ENCODE measurements around the gene IL1RL2. TPM values are rescaled to one million over a fixed set of nuclear protein-coding genes. Genes with fewer than 3 reads are reported as not detected.

The IL1RL2 gene
- total RNA-seq, 2 donors from 2014 or later, result 1.1 to 1.2 TPM

DNA sequence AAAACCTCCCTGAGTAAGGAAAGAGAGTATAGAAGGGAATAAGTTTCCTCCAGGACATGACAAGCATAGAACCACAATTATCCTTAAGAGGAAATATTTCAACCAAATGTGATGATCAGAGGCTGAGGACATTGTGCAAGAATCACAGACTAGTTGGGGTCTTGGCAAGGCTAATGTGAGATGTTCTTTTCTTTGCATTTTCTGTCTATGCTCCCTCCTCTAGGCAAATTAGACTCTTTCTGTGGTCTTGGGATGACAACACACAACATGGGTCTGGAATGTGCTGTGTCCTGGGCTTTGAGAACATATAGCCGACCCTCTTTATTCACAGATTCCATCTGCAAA, 92.5 kb downstream of the IL1RL2 start:
- intact Hi-C loops (cut with DNase I, micrococcal nuclease), result no loop called here
- DNase-seq (no peak), ATAC-seq (no peak)

DNA sequence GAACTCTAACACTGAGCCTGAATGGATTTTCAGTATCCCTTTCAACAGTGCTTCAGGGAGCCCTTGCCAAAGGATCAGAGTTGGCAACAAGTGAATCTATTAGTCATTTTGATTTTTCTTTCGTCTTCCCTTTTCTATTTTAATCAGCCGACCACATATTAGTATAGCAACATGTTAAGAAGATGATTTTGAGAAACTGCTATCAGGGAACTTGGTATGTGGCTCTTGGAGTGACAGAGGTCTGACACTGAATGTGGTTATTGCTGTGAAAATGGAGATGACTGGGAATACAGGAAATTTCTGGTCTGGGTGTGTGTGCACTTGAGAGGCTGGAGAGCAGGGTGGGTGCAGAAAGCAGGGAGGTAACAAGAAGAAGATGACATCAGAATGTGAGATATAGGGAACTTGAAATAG, 95.9 kb downstream of the IL1RL2 start:
- DNase-seq (no peak), ATAC-seq (no peak)
- intact Hi-C loops (cut with DNase I, micrococcal nuclease), result no loop called here

DNA sequence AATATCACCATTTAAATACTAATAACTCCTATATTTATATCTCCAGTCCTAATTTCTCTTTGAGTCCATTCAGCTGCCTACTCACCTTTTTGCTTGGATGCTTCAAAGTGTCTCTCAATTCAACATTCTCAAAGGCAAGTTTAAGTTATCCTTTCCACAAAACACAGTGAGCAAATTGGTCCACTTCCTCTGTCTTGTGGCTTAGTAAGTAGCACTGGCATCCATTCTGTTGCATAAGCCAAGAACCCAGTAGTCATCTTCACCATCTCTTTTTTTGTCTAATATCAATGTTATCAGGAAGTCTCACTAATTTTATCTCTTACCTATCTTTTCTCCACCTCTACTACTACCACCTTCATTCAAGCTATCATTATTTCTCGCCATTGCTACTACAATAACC, 97.2 kb downstream of the IL1RL2 start:
- ATAC-seq (no peak), DNase-seq (no peak)
- intact Hi-C loops (cut with DNase I, micrococcal nuclease), result no loop called here

DNA sequence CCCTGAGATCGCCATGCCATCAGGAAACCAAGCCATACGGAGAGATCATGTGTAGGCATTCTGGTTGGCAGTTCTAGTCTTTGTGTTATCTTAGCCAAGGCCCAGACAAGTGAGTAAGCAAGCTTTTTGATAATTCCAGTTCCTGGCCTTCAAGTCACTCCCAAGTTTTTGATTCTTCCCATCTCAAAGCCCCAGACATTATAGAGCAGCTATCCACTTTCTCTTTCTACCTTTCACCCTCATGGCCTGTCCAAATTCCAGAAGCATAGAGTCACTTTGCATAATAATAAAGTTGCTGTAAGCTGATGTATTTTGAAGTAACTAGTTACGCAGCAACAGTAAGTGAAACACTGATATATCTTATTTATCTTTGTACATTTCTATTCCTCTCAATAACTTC, 97.8 kb downstream of the IL1RL2 start:
- intact Hi-C loops (cut with DNase I, micrococcal nuclease), result no loop called here
- DNase-seq (no peak), ATAC-seq (no peak)

DNA sequence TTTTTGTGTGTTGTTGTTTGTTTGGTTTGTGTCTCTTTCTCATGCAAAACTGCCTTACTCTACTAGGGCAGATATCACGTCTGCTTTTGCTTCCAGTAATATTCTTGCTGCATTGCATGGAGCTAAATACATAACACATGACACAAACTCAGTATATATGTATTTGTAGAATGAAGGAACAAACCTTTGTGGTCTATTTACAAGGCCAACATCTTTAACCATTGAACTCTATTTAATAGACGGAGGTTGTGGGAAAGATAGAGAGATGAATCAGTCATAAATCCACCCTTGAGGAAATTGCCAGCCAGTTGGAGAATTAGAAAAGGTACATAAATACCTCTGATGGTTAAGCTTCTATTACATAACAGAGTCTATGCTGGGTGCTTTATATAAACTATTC, 98.5 kb downstream of the IL1RL2 start:
- no peak for ATAC-seq
- intact Hi-C loops (cut with DNase I, micrococcal nuclease), result no loop called here
- DNase-seq, result no peak

DNA sequence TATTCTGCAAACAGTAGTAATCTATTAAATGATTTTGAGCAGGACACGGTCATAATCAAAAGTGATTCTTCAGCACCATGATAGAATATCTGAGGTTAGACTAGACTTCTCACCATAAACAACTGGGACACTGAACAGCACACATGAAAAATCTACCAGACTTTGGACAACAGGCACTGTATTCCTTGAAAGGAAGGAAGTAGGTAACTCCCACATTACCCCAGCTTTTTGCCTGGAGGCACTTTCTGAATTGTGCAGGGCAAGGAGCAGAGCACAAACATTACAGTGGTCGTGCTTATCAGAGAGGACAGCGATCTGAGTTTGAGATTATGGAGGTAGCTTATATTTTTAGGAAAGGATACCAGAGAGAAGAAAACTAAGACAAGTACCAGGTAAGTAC, 99.2 kb downstream of the IL1RL2 start:
- ATAC-seq (no peak), DNase-seq (no peak)
- intact Hi-C loops (cut with DNase I, micrococcal nuclease), result no loop called here

DNA sequence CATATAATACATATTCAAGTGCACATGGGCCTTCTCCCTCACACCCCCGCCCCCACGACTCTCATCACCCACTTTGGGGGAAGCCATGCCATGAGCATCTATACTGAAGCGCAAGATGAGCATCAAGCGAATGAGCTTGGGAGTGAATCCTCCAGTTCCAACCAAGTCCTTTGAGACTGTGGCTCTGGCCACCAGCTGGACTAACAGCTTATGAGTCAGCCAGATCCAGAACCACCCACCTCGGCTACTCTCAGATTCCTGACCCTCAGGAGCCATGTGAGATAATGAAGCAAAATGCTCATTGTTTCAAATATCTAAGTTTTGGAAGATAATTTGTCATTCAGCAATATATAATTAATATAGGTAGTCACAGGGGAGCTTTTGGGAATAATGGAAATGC, 102.3 kb downstream of the IL1RL2 start:
- no peak for ATAC-seq
- DNase-seq, result no peak
- intact Hi-C loops (cut with DNase I, micrococcal nuclease), result no loop called here

Other genes starting within 250 kb of the IL1RL2 start
- 10 to 100 TPM; 77.7 to 81.1 TPM for gene IL1R2, start 195.1 kb upstream of the IL1RL2 start, total RNA-seq
- gene IL1R1, start 44.3 kb upstream of the IL1RL2 start, total RNA-seq, result 10 to 100 TPM; 24.8 to 25.0 TPM
- gene IL1RL1, start 124.5 kb downstream of the IL1RL2 start, total RNA-seq, result 1 to 10 TPM; 3.4 to 3.8 TPM
- 1 to 10 TPM; 3.0 to 3.2 TPM for gene IL18R1, start 168.8 kb downstream of the IL1RL2 start, total RNA-seq
- gene IL18RAP, start 236.1 kb downstream of the IL1RL2 start, total RNA-seq, result 1 to 10 TPM in 1 of 2 donors, under 1 TPM in 1; 0.52 to 2.4 TPM